Nephron (organoid): Measurements from ENCODE around the gene ELP4.

ENCODE experiments used
- H3K27ac Mint-ChIP-seq, 3 experiments: 2 replicates each; pipeline ENCODE4 v1.8.0; 2020; ENCODE audit warnings: mixed read lengths in 3 of 3, mild to moderate bottlenecking in 2 of 3, moderate library complexity in 1 of 3
- H3K27me3 Mint-ChIP-seq: 2 replicates; pipeline ENCODE4 v1.8.0; 2021; ENCODE audit warnings: low read depth, mild to moderate bottlenecking, moderate library complexity, mixed read lengths
- H3K36me3 Mint-ChIP-seq: 2 replicates; pipeline ENCODE4 v1.8.0; 2020; ENCODE audit warnings: low read depth, mixed read lengths
- H3K4me1 Mint-ChIP-seq: 2 replicates; pipeline ENCODE4 v1.8.0; 2020; ENCODE audit warnings: mixed read lengths
- H3K4me3 Mint-ChIP-seq, 3 experiments: 2 replicates each; pipeline ENCODE4 v1.8.0; 2020; ENCODE audit warnings: mild to moderate bottlenecking in 3 of 3, mixed read lengths in 3 of 3, moderate library complexity in 2 of 3
- H3K9me3 Mint-ChIP-seq: 2 replicates; pipeline ENCODE4 v1.8.0; 2020; ENCODE audit warnings: mixed read lengths
- CTCF ChIP-seq, 3 experiments: fragments of 200-600 bp; sonication (generic); IDR thresholded peaks; one replicate each; pipeline ENCODE4 v1.5.0; 2021; ENCODE audit warnings: antibody characterized with exemption in 3 of 3; ENCODE audit not compliant: unreplicated experiment in 3 of 3

Gene ELP4

GRCh38 chr11:31834237-31834636, 324.7 kb downstream of the ELP4 start:
- H3K27ac Mint-ChIP-seq: no peak overlapping the region
- no peak for TF ChIP-seq CTCF (IDR thresholded peaks at IDR 0.05; ENCODE audit: unreplicated experiment in 3 of 3)
- no peaks in the 10 kb centered on the region for H3K36me3 Mint-ChIP-seq
- H3K4me1 Mint-ChIP-seq: no peaks in the 10 kb centered on the region
- H3K4me3 Mint-ChIP-seq: no peak overlapping the region
- peaks cover 21% of the 10 kb centered on the region for H3K27me3 Mint-ChIP-seq
- H3K9me3 Mint-ChIP-seq: no peaks in the 10 kb centered on the region
